Measurements from ENCODE around the gene POLR2B. TPM values are rescaled to one million over a fixed set of nuclear protein-coding genes. Genes with fewer than 3 reads are reported as not detected.

The POLR2B gene
- total RNA-seq, 1 donor from 2014 or later, result 135 TPM

DNA sequence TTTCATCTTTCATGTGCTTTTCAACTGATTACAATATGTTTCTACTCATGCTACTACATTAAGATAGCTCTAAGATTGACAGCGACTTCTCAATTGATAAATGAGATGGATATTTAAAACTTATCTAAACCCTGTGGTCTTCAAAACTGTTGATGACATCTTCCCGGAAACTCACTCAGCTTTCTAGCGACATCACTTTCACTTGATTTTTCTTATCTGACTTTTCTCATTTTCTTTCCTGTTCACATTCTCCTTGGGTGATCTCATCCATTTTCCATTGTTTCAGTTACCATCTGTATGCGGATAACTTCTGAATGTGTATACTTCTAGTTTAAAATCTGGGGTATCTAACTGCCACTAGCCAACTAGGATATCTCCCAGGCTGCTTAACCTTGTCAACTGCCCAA lies 3.1 kb downstream of the POLR2B start:
- Mint-ChIP-seq H3K27me3 (ENCODE audit: low read depth, unreplicated experiment) (no peaks in the 10 kb centered on the region), H3K36me3 (ENCODE audit: low read depth, unreplicated experiment) (peaks cover 5% of the 10 kb centered on the region), H3K4me1 (ENCODE audit: low read depth, unreplicated experiment) (peaks cover 24% of the 10 kb centered on the region), H3K27ac (ENCODE audit: unreplicated experiment) (peak overlapping the region; percentile 92), H3K9me3 (ENCODE audit: unreplicated experiment) (no peaks in the 10 kb centered on the region), H3K4me3 (ENCODE audit: unreplicated experiment) (peak overlapping the region; percentile 99)
- Histone ChIP-seq H3K4me3 (ENCODE audit: insufficient read depth, low read depth, low read length) (peak overlapping the region; percentile 45), H3K36me3 (ENCODE audit: insufficient read depth, low read length) (peaks cover 7% of the 10 kb centered on the region), H2AFZ (ENCODE audit: low read depth, low read length) (no peak overlapping the region), H3K4me1 (ENCODE audit: insufficient read depth, low read length) (peaks cover 28% of the 10 kb centered on the region), H3K9ac (ENCODE audit: low read length) (peak overlapping the region; percentile 71), H3K9me3 (ENCODE audit: insufficient read depth, low read depth, low read length) (no peaks in the 10 kb centered on the region), H3K27ac (ENCODE audit: low read depth, low read length) (peak overlapping the region; percentile 89), H3K79me2 (ENCODE audit: insufficient read depth, low read length) (peaks cover 89% of the 10 kb centered on the region), H4K20me1 (ENCODE audit: insufficient read depth, low read length) (peaks cover 51% of the 10 kb centered on the region), H3K27me3 (ENCODE audit: insufficient read depth, low read length) (no peaks in the 10 kb centered on the region), H3K4me2 (ENCODE audit: low read length) (peak overlapping the region; percentile 89)
- TF ChIP-seq, protein P1, sequence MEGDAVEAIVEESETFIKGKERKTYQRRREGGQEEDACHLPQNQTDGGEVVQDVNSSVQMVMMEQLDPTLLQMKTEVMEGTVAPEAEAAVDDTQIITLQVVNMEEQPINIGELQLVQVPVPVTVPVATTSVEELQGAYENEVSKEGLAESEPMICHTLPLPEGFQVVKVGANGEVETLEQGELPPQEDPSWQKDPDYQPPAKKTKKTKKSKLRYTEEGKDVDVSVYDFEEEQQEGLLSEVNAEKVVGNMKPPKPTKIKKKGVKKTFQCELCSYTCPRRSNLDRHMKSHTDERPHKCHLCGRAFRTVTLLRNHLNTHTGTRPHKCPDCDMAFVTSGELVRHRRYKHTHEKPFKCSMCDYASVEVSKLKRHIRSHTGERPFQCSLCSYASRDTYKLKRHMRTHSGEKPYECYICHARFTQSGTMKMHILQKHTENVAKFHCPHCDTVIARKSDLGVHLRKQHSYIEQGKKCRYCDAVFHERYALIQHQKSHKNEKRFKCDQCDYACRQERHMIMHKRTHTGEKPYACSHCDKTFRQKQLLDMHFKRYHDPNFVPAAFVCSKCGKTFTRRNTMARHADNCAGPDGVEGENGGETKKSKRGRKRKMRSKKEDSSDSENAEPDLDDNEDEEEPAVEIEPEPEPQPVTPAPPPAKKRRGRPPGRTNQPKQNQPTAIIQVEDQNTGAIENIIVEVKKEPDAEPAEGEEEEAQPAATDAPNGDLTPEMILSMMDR (IDR thresholded peaks at IDR 0.05; ENCODE audit: insufficient read depth, low read depth, low read length), result no peak
- TF ChIP-seq EZH2 (IDR thresholded peaks at IDR 0.05; ENCODE audit: insufficient read depth, low read length), result no peak
- FAIRE-seq (no peak), DNase-seq (ENCODE audit: low read depth) (peak; percentile 77)

DNA sequence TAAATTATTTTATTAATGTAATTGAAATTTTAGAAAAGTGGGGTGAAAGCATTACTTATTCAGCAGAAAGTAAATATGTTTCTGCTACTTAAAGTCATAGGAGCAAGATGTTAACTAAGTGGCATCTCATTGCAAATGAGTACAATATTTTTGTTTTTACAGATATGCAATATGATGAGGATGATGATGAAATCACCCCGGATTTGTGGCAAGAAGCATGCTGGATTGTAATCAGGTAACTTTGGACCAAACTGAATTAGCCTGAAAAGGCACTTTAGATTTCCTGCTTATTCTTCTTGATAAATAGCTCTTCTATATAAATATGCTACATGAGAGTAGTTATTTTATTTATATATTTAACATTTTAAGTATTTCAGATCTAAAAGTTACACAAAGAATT lies 7.5 kb downstream of the POLR2B start:
- Mint-ChIP-seq H3K36me3 (ENCODE audit: low read depth, unreplicated experiment) (peaks cover 28% of the 10 kb centered on the region), H3K27me3 (ENCODE audit: low read depth, unreplicated experiment) (no peaks in the 10 kb centered on the region), H3K4me3 (ENCODE audit: unreplicated experiment) (no peak overlapping the region), H3K4me1 (ENCODE audit: low read depth, unreplicated experiment) (peaks cover 32% of the 10 kb centered on the region), H3K27ac (ENCODE audit: unreplicated experiment) (no peak overlapping the region), H3K9me3 (ENCODE audit: unreplicated experiment) (no peaks in the 10 kb centered on the region)
- H3K9ac ChIP-seq (ENCODE audit: low read length), result no peak overlapping the region
- no peaks in the 10 kb centered on the region for H3K9me3 ChIP-seq (ENCODE audit: insufficient read depth, low read depth, low read length)
- peaks cover 33% of the 10 kb centered on the region for H3K36me3 ChIP-seq (ENCODE audit: insufficient read depth, low read length)
- peaks cover 100% of the 10 kb centered on the region for H3K79me2 ChIP-seq (ENCODE audit: insufficient read depth, low read length)
- no peak overlapping the region for H3K4me3 ChIP-seq (ENCODE audit: insufficient read depth, low read depth, low read length)
- H3K27ac ChIP-seq (ENCODE audit: low read depth, low read length), result no peak overlapping the region
- no peak for FAIRE-seq
- no peaks in the 10 kb centered on the region for H3K27me3 ChIP-seq (ENCODE audit: insufficient read depth, low read length)
- no peak overlapping the region for H2AFZ ChIP-seq (ENCODE audit: low read depth, low read length)
- DNase-seq (ENCODE audit: low read depth), result no peak
- H3K4me1 ChIP-seq (ENCODE audit: insufficient read depth, low read length), result peaks cover 18% of the 10 kb centered on the region
- H4K20me1 ChIP-seq (ENCODE audit: insufficient read depth, low read length), result peaks cover 71% of the 10 kb centered on the region
- H3K4me2 ChIP-seq (ENCODE audit: low read length), result no peak overlapping the region
- TF ChIP-seq, protein P1 (IDR thresholded peaks at IDR 0.05; ENCODE audit: insufficient read depth, low read depth, low read length), result no peak
- no peak for TF ChIP-seq EZH2 (IDR thresholded peaks at IDR 0.05; ENCODE audit: insufficient read depth, low read length)

DNA sequence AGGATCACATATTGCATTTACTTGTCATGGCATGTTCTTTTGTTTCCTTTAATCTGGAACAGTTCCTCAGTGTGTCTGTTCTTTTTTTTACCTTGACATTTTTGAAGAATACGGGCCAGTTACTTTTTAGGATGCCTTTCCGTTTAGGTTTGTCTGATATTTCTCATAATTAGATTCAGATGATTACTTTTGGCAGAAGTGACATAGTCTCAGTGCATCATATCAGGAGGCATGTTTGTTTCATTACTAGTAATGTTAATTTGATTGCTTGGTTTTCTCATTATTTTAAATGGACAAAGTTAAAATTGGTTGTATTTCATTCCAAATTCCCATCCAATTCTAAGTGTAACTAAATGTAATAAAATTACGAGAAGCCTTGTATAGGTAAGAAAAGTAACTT lies 8.3 kb downstream of the POLR2B start:
- H3K4me3 Mint-ChIP-seq (ENCODE audit: unreplicated experiment), result no peak overlapping the region
- H3K36me3 ChIP-seq (ENCODE audit: insufficient read depth, low read length), result peaks cover 41% of the 10 kb centered on the region
- H3K79me2 ChIP-seq (ENCODE audit: insufficient read depth, low read length), result peaks cover 100% of the 10 kb centered on the region

More for the DNA sequence above, 8.3 kb downstream of the POLR2B start:
- H3K4me2 ChIP-seq (ENCODE audit: low read length), result no peak overlapping the region
- FAIRE-seq, result no peak
- Mint-ChIP-seq H3K27me3 (ENCODE audit: low read depth, unreplicated experiment) (no peaks in the 10 kb centered on the region), H3K27ac (ENCODE audit: unreplicated experiment) (no peak overlapping the region), H3K4me1 (ENCODE audit: low read depth, unreplicated experiment) (peaks cover 26% of the 10 kb centered on the region), H3K9me3 (ENCODE audit: unreplicated experiment) (no peaks in the 10 kb centered on the region), H3K36me3 (ENCODE audit: low read depth, unreplicated experiment) (peaks cover 35% of the 10 kb centered on the region)
- no peak overlapping the region for H3K9ac ChIP-seq (ENCODE audit: low read length)
- H3K9me3 ChIP-seq (ENCODE audit: insufficient read depth, low read depth, low read length), result no peaks in the 10 kb centered on the region
- H2AFZ ChIP-seq (ENCODE audit: low read depth, low read length), result no peak overlapping the region
- no peak overlapping the region for H3K4me3 ChIP-seq (ENCODE audit: insufficient read depth, low read depth, low read length)
- H3K27me3 ChIP-seq (ENCODE audit: insufficient read depth, low read length), result no peaks in the 10 kb centered on the region
- TF ChIP-seq EZH2 (IDR thresholded peaks at IDR 0.05; ENCODE audit: insufficient read depth, low read length), result no peak
- TF ChIP-seq, protein P1 (IDR thresholded peaks at IDR 0.05; ENCODE audit: insufficient read depth, low read depth, low read length), result no peak
- peaks cover 71% of the 10 kb centered on the region for H4K20me1 ChIP-seq (ENCODE audit: insufficient read depth, low read length)
- no peak overlapping the region for H3K27ac ChIP-seq (ENCODE audit: low read depth, low read length)
- H3K4me1 ChIP-seq (ENCODE audit: insufficient read depth, low read length), result peaks cover 10% of the 10 kb centered on the region
- DNase-seq (ENCODE audit: low read depth), result no peak
